Measurements from ENCODE around the gene UGT1A3.

The UGT1A3 gene

DNA sequence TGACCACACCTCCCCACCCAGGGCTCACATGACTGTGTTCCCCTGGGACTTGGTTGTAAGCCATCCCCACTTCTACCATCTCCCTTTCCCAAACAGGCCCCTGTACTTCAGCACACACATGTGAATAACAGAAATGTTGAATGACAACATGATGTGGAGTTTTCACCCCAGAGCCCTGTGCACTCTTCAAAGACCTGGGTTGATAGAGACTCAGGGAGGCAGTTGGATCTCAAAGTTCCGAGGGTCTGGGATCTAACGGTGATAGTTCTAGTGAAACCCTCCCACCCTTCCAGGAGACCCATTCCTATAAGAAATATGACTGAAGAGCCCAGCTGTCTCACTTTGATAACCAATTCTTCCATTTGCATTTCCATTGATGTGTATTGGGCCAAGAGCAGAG lies 49.2 kb downstream of the UGT1A3 start, which contains the start of gene MROH2A:
Gene MROH2A (plus strand): TSS at position 301 of the 400 bp plus-strand sequence. CDS start 1,029 bp downstream, outside the sequence.
- H3K79me2 ChIP-seq (ENCODE audit: insufficient read depth, low read length), result no peaks in the 10 kb centered on the region
- H3K27me3 ChIP-seq (ENCODE audit: insufficient read depth, low read length, poor library complexity, severe bottlenecking), result no peaks in the 10 kb centered on the region
- no peak within 1 kb of the TSS for H3K4me2 ChIP-seq (ENCODE audit: low read depth, low read length, poor library complexity, severe bottlenecking)
- TF ChIP-seq, protein P1, sequence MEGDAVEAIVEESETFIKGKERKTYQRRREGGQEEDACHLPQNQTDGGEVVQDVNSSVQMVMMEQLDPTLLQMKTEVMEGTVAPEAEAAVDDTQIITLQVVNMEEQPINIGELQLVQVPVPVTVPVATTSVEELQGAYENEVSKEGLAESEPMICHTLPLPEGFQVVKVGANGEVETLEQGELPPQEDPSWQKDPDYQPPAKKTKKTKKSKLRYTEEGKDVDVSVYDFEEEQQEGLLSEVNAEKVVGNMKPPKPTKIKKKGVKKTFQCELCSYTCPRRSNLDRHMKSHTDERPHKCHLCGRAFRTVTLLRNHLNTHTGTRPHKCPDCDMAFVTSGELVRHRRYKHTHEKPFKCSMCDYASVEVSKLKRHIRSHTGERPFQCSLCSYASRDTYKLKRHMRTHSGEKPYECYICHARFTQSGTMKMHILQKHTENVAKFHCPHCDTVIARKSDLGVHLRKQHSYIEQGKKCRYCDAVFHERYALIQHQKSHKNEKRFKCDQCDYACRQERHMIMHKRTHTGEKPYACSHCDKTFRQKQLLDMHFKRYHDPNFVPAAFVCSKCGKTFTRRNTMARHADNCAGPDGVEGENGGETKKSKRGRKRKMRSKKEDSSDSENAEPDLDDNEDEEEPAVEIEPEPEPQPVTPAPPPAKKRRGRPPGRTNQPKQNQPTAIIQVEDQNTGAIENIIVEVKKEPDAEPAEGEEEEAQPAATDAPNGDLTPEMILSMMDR (conservative IDR thresholded peaks at IDR 0.05; ENCODE audit: low read length), result no peak
- TF ChIP-seq EZH2phosphoT487 (IDR thresholded peaks at IDR 0.05; ENCODE audit: borderline replicate concordance), result no peak
- no peaks in the 10 kb centered on the region for H3K4me1 ChIP-seq (ENCODE audit: insufficient read depth, low read length, poor library complexity, severe bottlenecking)
- no peaks in the 10 kb centered on the region for H3K9me3 ChIP-seq (ENCODE audit: insufficient read depth, low read depth, low read length)
- no peaks in the 10 kb centered on the region for H4K20me1 ChIP-seq (ENCODE audit: insufficient read depth, low read length, poor library complexity, severe bottlenecking)
- no peaks in the 10 kb centered on the region for H3F3A ChIP-seq (ENCODE audit: low read depth)
- H2AFZ ChIP-seq (ENCODE audit: low read length), result no peak within 1 kb of the TSS
- no peak within 1 kb of the TSS for H3K9ac ChIP-seq (ENCODE audit: low read depth, low read length, poor library complexity, severe bottlenecking)
- H3K36me3 ChIP-seq (ENCODE audit: insufficient read depth, low read length), result no peaks in the 10 kb centered on the region
- H3K4me3 ChIP-seq (ENCODE audit: low read length, poor library complexity, severe bottlenecking), result no peak within 1 kb of the TSS
- no peaks in the 10 kb centered on the region for H3K9me2 ChIP-seq (replicated peaks; ENCODE audit: low read depth, low read length)

- Histone ChIP-seq H3K9ac (ENCODE audit: low read depth, low read length, poor library complexity, severe bottlenecking) (no peak overlapping the region), H3F3A (ENCODE audit: low read depth) (no peaks in the 10 kb centered on the region), H4K20me1 (ENCODE audit: insufficient read depth, low read length, poor library complexity, severe bottlenecking) (no peaks in the 10 kb centered on the region), H3K4me3 (ENCODE audit: low read length, poor library complexity, severe bottlenecking) (no peak overlapping the region), H3K9me3 (ENCODE audit: insufficient read depth, low read depth, low read length) (no peaks in the 10 kb centered on the region), H3K27me3 (ENCODE audit: insufficient read depth, low read length, poor library complexity, severe bottlenecking) (no peaks in the 10 kb centered on the region), H3K4me1 (ENCODE audit: insufficient read depth, low read length, poor library complexity, severe bottlenecking) (no peaks in the 10 kb centered on the region), H3K36me3 (ENCODE audit: insufficient read depth, low read length) (no peaks in the 10 kb centered on the region), H3K79me2 (ENCODE audit: insufficient read depth, low read length) (no peaks in the 10 kb centered on the region), H3K4me2 (ENCODE audit: low read depth, low read length, poor library complexity, severe bottlenecking) (no peak overlapping the region), H2AFZ (ENCODE audit: low read length) (no peak overlapping the region), H3K9me2 (replicated peaks; ENCODE audit: low read depth, low read length) (no peaks in the 10 kb centered on the region)
- TF ChIP-seq EZH2phosphoT487 (IDR thresholded peaks at IDR 0.05; ENCODE audit: borderline replicate concordance), result no peak
- TF ChIP-seq, protein P1 (conservative IDR thresholded peaks at IDR 0.05; ENCODE audit: low read length), result no peak
Observed at GRCh38 chr2:233779722-233780121, 50.9 kb downstream of the UGT1A3 start.

- H3F3A ChIP-seq (ENCODE audit: low read depth), result no peaks in the 10 kb centered on the region
- no peaks in the 10 kb centered on the region for H3K36me3 ChIP-seq (ENCODE audit: insufficient read depth, low read length)
- H2AFZ ChIP-seq (ENCODE audit: low read length), result no peak overlapping the region
- no peak overlapping the region for H3K9ac ChIP-seq (ENCODE audit: low read depth, low read length, poor library complexity, severe bottlenecking)
- TF ChIP-seq, protein P1 (conservative IDR thresholded peaks at IDR 0.05; ENCODE audit: low read length), result no peak
- TF ChIP-seq EZH2phosphoT487 (IDR thresholded peaks at IDR 0.05; ENCODE audit: borderline replicate concordance), result no peak
- H3K9me3 ChIP-seq (ENCODE audit: insufficient read depth, low read depth, low read length), result no peaks in the 10 kb centered on the region
- H3K9me2 ChIP-seq (replicated peaks; ENCODE audit: low read depth, low read length), result no peaks in the 10 kb centered on the region
- H3K27me3 ChIP-seq (ENCODE audit: insufficient read depth, low read length, poor library complexity, severe bottlenecking), result no peaks in the 10 kb centered on the region
- H3K4me3 ChIP-seq (ENCODE audit: low read length, poor library complexity, severe bottlenecking), result no peak overlapping the region
- no peaks in the 10 kb centered on the region for H4K20me1 ChIP-seq (ENCODE audit: insufficient read depth, low read length, poor library complexity, severe bottlenecking)
- no peaks in the 10 kb centered on the region for H3K79me2 ChIP-seq (ENCODE audit: insufficient read depth, low read length)
- H3K4me1 ChIP-seq (ENCODE audit: insufficient read depth, low read length, poor library complexity, severe bottlenecking), result no peaks in the 10 kb centered on the region
- no peak overlapping the region for H3K4me2 ChIP-seq (ENCODE audit: low read depth, low read length, poor library complexity, severe bottlenecking)
Observed at GRCh38 chr2:233780771-233781170, 51.9 kb downstream of the UGT1A3 start.
